SU-DHL-6 (cell line): Measurements from ENCODE around the gene DLX5.

Source experiments
- EZH2phosphoT487 ChIP-seq: fragments of 200-600 bp; sonication (generic), shearing (Covaris generic); conservative IDR thresholded peaks from 2 replicates; pipeline ENCODE4 v1.6.1; 2018; ENCODE audit warnings: mild to moderate bottlenecking, antibody characterized with exemption, low read length, moderate library complexity, mixed read lengths
- TF ChIP-seq, protein P1 (sequence below): fragments of 200-600 bp; sonication (generic); IDR thresholded peaks from one replicate; pipeline ENCODE4 v1.5.1; 2017; ENCODE audit warnings: antibody characterized with exemption, mild to moderate bottlenecking, low read length, moderate library complexity; ENCODE audit not compliant: insufficient read depth, poor library complexity, severe bottlenecking

GRCh38 chr7:97021747-97022490, 2.7 kb downstream of the DLX5 start:
- TF ChIP-seq, protein P1, sequence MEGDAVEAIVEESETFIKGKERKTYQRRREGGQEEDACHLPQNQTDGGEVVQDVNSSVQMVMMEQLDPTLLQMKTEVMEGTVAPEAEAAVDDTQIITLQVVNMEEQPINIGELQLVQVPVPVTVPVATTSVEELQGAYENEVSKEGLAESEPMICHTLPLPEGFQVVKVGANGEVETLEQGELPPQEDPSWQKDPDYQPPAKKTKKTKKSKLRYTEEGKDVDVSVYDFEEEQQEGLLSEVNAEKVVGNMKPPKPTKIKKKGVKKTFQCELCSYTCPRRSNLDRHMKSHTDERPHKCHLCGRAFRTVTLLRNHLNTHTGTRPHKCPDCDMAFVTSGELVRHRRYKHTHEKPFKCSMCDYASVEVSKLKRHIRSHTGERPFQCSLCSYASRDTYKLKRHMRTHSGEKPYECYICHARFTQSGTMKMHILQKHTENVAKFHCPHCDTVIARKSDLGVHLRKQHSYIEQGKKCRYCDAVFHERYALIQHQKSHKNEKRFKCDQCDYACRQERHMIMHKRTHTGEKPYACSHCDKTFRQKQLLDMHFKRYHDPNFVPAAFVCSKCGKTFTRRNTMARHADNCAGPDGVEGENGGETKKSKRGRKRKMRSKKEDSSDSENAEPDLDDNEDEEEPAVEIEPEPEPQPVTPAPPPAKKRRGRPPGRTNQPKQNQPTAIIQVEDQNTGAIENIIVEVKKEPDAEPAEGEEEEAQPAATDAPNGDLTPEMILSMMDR = no peak
- TF ChIP-seq EZH2phosphoT487 = no peak
